Tibial nerve (tissue), 3 donors: ENCODE data around the gene KRTAP9-7.

Experiments
- POLR2A ChIP-seq, 2 donors: fragments of 450-650 bp; IDR thresholded peaks; one replicate each; pipeline ENCODE4 v1.6.1; 2017; ENCODE audit warnings: antibody characterized with exemption in 2 of 2, mild to moderate bottlenecking in 2 of 2, moderate library complexity in 2 of 2
- TF ChIP-seq, protein P1 (sequence below), 5 experiments: fragments of 200-600 bp in 3 of 5; fragments of 450-650 bp in 2 of 5; sonication (generic) in 3 of 5; IDR thresholded peaks; one replicate each; pipeline ENCODE4 v1.5.1; 2016 to 2019; ENCODE audit warnings: antibody characterized with exemption in 5 of 5, mild to moderate bottlenecking in 3 of 5, moderate library complexity in 2 of 5

DNA sequence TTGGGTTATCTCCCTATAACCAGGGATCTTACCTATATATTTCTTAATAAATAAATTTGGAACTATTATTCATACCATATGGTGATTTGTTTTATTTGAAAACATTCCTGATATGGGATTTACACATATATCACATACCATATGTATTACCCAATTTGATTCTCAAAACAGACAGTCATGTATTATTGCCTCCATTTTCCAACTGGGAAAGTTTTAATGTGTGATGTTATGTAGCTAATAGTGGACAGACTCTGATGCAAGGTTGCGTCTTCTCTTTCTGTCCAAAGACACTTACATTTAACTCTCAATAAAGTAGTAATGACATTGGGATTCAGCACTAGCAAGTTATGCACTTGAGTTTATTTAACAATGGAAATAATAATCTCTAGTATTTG lies 19.2 kb upstream of the KRTAP9-7 start:
- TF ChIP-seq, protein P1, sequence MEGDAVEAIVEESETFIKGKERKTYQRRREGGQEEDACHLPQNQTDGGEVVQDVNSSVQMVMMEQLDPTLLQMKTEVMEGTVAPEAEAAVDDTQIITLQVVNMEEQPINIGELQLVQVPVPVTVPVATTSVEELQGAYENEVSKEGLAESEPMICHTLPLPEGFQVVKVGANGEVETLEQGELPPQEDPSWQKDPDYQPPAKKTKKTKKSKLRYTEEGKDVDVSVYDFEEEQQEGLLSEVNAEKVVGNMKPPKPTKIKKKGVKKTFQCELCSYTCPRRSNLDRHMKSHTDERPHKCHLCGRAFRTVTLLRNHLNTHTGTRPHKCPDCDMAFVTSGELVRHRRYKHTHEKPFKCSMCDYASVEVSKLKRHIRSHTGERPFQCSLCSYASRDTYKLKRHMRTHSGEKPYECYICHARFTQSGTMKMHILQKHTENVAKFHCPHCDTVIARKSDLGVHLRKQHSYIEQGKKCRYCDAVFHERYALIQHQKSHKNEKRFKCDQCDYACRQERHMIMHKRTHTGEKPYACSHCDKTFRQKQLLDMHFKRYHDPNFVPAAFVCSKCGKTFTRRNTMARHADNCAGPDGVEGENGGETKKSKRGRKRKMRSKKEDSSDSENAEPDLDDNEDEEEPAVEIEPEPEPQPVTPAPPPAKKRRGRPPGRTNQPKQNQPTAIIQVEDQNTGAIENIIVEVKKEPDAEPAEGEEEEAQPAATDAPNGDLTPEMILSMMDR (IDR thresholded peaks at IDR 0.05), result no peak
- no peak for TF ChIP-seq POLR2A (IDR thresholded peaks at IDR 0.05)
